Type B pancreatic cell (in vitro differentiated cells): ENCODE measurements around the gene TMEM176B. TPM values are rescaled to one million over a fixed set of nuclear protein-coding genes. Genes with fewer than 3 reads are reported as not detected.

ENCODE experiments used
- DNase-seq: peaks from one replicate; pipeline ENCODE4 v3.0.0; 2021; ENCODE audit warnings: mixed read lengths; ENCODE audit not compliant: unreplicated experiment; ENCODE audit errors: extremely low spot score
- H3K27ac Mint-ChIP-seq: 2 replicates; pipeline ENCODE4 v1.8.0; 2021; ENCODE audit warnings: mild to moderate bottlenecking, mixed read lengths
- H3K27me3 Mint-ChIP-seq: 2 replicates; pipeline ENCODE4 v1.8.0; 2021; ENCODE audit warnings: mixed read lengths
- H3K36me3 Mint-ChIP-seq: 2 replicates; pipeline ENCODE4 v1.8.0; 2021; ENCODE audit warnings: mixed read lengths
- H3K4me1 Mint-ChIP-seq: one replicate; pipeline ENCODE4 v1.8.0; 2021; ENCODE audit warnings: mixed read lengths; ENCODE audit not compliant: unreplicated experiment
- H3K4me3 Mint-ChIP-seq: 2 replicates; pipeline ENCODE4 v1.8.0; 2021; ENCODE audit warnings: mild to moderate bottlenecking, mixed read lengths
- H3K9me3 Mint-ChIP-seq: 2 replicates; pipeline ENCODE4 v1.8.0; 2021; ENCODE audit warnings: mixed read lengths
- CTCF ChIP-seq: fragments of 200-600 bp; sonication (generic); conservative IDR thresholded peaks from 2 replicates; pipeline ENCODE4 v1.5.0; 2021; ENCODE audit warnings: antibody characterized with exemption, mild to moderate bottlenecking
- total RNA-seq: library from RNA; stranded (reverse); gene quantifications from 2 replicates; pipeline ENCODE4 v1.2.1, GENCODE V29; 2021; ENCODE audit warnings: low replicate concordance

TMEM176B gene
- total RNA-seq, 1 donor from 2014 or later, result 72.9 TPM

GRCh38 chr7:150784120-150784736, 15.9 kb downstream of the TMEM176B start:
- H3K36me3 Mint-ChIP-seq, result no peaks in the 10 kb centered on the region
- H3K9me3 Mint-ChIP-seq, result no peaks in the 10 kb centered on the region
- no peak overlapping the region for H3K4me3 Mint-ChIP-seq
- H3K27ac Mint-ChIP-seq, result no peak overlapping the region
- TF ChIP-seq CTCF, result no peak
- H3K27me3 Mint-ChIP-seq, result peaks cover 8% of the 10 kb centered on the region
- peaks cover 11% of the 10 kb centered on the region for H3K4me1 Mint-ChIP-seq
- DNase-seq, result no peak

GRCh38 chr7:150781961-150782360, 18.2 kb downstream of the TMEM176B start:
- no peak for DNase-seq
- H3K27ac Mint-ChIP-seq, result no peak overlapping the region
- peaks cover 18% of the 10 kb centered on the region for H3K27me3 Mint-ChIP-seq
- H3K4me1 Mint-ChIP-seq, result peaks cover 4% of the 10 kb centered on the region
- no peaks in the 10 kb centered on the region for H3K9me3 Mint-ChIP-seq
- no peak for TF ChIP-seq CTCF
- H3K4me3 Mint-ChIP-seq, result no peak overlapping the region
- H3K36me3 Mint-ChIP-seq, result no peaks in the 10 kb centered on the region

- Mint-ChIP-seq H3K9me3 (no peaks in the 10 kb centered on the region), H3K4me1 (peaks cover 4% of the 10 kb centered on the region), H3K27ac (no peak overlapping the region), H3K4me3 (no peak overlapping the region), H3K36me3 (no peaks in the 10 kb centered on the region), H3K27me3 (peaks cover 20% of the 10 kb centered on the region)
- no peak for DNase-seq
- no peak for TF ChIP-seq CTCF
Measured at GRCh38 chr7:150781103-150781502, 19.1 kb downstream of the TMEM176B start.

GRCh38 chr7:150780292-150780691, 19.9 kb downstream of the TMEM176B start:
- Mint-ChIP-seq H3K27ac (no peak overlapping the region), H3K36me3 (no peaks in the 10 kb centered on the region), H3K4me3 (no peak overlapping the region), H3K4me1 (no peaks in the 10 kb centered on the region), H3K27me3 (peaks cover 25% of the 10 kb centered on the region), H3K9me3 (no peaks in the 10 kb centered on the region)
- TF ChIP-seq CTCF, result no peak
- DNase-seq, result no peak

GRCh38 chr7:150778738-150779301, 21.3 kb downstream of the TMEM176B start:
- no peaks in the 10 kb centered on the region for H3K4me1 Mint-ChIP-seq
- H3K27me3 Mint-ChIP-seq, result peaks cover 35% of the 10 kb centered on the region
- no peak for DNase-seq

More at GRCh38 chr7:150778738-150779301, 21.3 kb downstream of the TMEM176B start:
- TF ChIP-seq CTCF, result peak; percentile 97
- no peak overlapping the region for H3K4me3 Mint-ChIP-seq
- H3K9me3 Mint-ChIP-seq, result peaks cover 4% of the 10 kb centered on the region
- no peak overlapping the region for H3K27ac Mint-ChIP-seq
- H3K36me3 Mint-ChIP-seq, result no peaks in the 10 kb centered on the region
